Prostate gland (tissue), 2 donors: Measurements from ENCODE around the gene TAS1R1.

Source experiments
- POLR2A ChIP-seq: fragments of 450-650 bp; IDR thresholded peaks from one replicate; pipeline ENCODE4 v1.6.1; 2016; ENCODE audit warnings: antibody characterized with exemption, mild to moderate bottlenecking
- POLR2AphosphoS5 ChIP-seq: sonication (generic); formaldehyde crosslinking; IDR thresholded peaks from one replicate; pipeline ENCODE4 v1.6.1; 2017; ENCODE audit warnings: antibody characterized with exemption
- TF ChIP-seq, protein P1 (sequence below), 4 experiments: fragments of 200-600 bp in 2 of 4; fragments of 450-650 bp in 2 of 4; sonication (generic) in 2 of 4; IDR thresholded peaks; 1 replicate in 3 of 4; 2 replicates in 1 of 4; pipeline ENCODE4 v1.5.1; 2016 to 2019; ENCODE audit warnings: antibody characterized with exemption in 4 of 4, mild to moderate bottlenecking in 2 of 4, moderate library complexity in 2 of 4

DNA sequence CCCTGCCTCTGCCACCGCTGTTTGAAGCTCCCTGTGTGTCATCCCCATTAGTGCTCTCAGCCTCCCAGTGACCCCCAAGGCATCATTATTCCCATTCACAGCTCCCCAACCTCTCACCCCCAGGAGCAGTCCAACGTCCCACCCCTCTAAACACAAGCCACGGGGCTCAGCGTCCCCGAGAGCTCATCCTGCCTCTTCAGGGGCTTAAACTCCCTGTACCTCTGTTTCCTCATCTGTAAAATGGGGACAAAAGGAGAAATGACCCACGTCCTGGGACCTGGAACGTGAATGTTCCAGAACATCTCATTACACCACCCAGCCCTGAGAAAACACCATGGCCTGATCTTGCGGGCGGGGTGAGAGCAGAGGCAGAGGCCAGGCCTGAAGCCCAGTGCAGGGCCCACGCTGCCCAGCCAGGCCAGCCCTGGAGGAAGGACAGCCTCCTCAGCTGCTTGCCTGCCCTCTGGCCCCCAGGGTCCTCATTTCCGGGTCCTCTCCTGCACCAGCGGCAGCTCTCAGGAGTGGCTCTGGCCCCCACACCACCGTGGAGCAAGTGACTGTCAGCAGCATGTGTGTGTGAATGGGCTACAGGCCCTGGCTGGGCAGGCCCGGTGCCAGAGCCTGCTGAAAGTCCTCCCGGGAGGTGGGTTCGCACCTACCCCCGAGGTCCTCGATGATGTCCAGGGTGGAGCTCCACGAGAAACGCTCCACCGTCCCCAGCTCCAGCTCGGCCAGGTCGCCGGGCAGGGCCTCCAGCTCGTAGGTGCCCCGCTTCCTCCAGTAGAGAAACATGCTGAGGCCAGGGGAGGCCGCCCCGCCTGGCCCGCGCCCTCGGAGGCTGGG lies 49.5 kb upstream of the TAS1R1 start:
- TF ChIP-seq, protein P1, sequence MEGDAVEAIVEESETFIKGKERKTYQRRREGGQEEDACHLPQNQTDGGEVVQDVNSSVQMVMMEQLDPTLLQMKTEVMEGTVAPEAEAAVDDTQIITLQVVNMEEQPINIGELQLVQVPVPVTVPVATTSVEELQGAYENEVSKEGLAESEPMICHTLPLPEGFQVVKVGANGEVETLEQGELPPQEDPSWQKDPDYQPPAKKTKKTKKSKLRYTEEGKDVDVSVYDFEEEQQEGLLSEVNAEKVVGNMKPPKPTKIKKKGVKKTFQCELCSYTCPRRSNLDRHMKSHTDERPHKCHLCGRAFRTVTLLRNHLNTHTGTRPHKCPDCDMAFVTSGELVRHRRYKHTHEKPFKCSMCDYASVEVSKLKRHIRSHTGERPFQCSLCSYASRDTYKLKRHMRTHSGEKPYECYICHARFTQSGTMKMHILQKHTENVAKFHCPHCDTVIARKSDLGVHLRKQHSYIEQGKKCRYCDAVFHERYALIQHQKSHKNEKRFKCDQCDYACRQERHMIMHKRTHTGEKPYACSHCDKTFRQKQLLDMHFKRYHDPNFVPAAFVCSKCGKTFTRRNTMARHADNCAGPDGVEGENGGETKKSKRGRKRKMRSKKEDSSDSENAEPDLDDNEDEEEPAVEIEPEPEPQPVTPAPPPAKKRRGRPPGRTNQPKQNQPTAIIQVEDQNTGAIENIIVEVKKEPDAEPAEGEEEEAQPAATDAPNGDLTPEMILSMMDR (IDR thresholded peaks at IDR 0.05): no peak
- no peak for TF ChIP-seq POLR2A
- TF ChIP-seq POLR2AphosphoS5: no peak
